GM18517 (cell line): ENCODE results near the gene KRT32.
"Not testable (repeated sequence)": the region's sequence is repeated elsewhere in the genome, so short reads cannot be mapped to it uniquely, and the experiment has no call there.

ENCODE experiments used
- ATAC-seq: cut with Tn5 transposase; IDR thresholded peaks from one replicate; pipeline ENCODE4 v1.9.1; 2021; ENCODE audit warnings: mild to moderate bottlenecking, moderate library complexity; ENCODE audit not compliant: unreplicated experiment

The KRT32 gene

GRCh38 chr17:41433586-41433985 lies 33.6 kb downstream of the KRT32 start:
- no peak for ATAC-seq

DNA sequence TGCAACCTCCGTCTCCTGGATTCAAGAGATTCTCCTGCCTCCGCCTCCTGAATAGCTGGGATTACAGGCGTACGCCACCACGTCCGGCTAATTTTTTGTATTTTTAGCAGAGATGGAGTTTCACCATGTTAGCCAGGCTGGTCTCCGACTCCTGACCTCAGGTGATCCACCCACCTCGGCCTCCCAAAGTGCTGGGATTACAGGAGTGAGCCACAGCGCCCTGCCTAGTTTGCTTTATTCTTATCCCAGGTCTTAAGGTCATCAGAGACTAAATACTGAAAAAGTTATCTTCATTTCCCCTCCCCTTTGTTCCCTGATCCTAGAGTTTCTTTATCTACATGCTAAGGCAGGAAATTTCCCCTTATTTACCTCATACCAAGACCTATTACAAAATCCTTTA lies 36.8 kb downstream of the KRT32 start:
- not testable (repeated sequence) for ATAC-seq

- ATAC-seq: no peak
Measured at GRCh38 chr17:41429667-41430066, 37.5 kb downstream of the KRT32 start.

DNA sequence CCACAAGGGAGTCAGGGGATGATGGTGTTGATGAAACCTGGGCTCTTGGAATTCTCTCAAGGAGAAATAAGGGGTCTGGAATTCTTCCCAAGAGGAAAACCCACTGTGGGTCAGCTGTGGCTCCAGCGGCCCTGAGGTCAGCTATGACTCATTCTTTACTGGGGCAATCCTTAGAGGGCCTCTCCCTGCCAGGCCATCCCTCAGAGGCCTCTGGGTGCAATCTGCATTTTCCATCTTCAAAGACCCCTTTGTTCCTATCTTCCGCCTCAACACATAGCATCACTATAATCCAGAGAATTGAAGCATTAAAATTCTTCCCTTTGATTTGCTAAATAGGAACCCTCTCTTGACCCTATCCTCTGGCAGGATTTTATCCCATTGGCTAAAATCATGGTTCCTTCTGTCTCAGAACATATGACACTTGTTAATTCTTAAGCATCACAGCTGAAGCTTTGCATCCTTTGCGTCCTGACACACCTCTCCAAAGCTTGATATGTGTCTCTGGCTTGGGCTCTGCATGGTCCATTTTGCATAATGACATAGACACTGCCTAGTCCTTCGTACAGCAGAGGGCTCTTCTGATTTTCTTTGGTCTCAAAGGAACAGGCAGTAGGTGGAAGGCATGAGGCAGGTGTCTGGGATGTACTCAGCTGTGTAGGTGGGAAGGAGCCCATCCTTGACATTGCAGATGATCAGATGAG lies 38.4 kb downstream of the KRT32 start:
- no peak for ATAC-seq

GRCh38 chr17:41424111-41424635 lies 43.0 kb downstream of the KRT32 start, which contains the start of gene KRT37:
Gene KRT37 (minus strand): TSS chr17:41424585. CDS start chr17:41424523, 62 bp downstream.
- ATAC-seq: no peak

DNA sequence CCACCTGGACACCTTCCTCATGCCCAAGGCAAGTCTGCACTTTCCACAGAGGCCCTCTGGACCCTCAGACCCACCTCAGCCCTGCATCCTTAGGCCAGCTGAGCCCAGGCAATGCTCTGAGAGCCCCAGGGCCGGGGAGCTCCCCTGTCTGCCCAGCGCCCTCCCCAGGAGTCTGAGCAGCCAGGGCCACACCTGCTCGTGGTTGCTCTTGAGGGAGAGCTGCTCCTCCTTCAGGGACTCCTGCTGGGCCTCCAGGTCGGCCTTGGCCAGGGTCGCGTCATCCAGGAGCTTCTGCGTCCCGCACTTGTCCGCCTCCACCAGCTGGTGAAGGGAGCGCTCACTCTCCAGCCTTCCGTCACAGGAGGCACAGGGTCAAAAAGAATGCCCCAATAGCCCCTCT lies 44.6 kb downstream of the KRT32 start:
- ATAC-seq: not testable (repeated sequence)

DNA sequence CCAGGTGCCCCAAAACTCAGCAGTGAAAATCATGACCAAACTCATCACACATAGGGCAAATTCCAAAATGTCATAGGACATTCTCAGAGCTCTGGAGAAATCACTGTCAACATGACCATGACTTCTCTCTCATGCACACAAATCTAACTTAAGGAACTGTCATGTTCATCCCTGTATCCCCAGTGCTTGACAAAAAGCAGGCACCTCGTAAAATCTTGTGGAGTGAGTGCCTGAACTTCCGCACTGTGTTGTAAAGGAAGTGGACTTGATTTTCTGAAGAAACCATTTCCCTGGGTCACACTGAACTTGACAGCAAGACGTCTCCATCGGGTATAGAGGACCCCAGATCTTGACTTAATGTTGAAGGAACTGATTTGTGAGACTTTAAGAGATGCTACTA lies 45.6 kb downstream of the KRT32 start:
- ATAC-seq: no peak

GRCh38 chr17:41421116-41421515 lies 46.1 kb downstream of the KRT32 start:
- no peak for ATAC-seq

- no peak for ATAC-seq
Measured at GRCh38 chr17:41420134-41420533, 47.1 kb downstream of the KRT32 start.

DNA sequence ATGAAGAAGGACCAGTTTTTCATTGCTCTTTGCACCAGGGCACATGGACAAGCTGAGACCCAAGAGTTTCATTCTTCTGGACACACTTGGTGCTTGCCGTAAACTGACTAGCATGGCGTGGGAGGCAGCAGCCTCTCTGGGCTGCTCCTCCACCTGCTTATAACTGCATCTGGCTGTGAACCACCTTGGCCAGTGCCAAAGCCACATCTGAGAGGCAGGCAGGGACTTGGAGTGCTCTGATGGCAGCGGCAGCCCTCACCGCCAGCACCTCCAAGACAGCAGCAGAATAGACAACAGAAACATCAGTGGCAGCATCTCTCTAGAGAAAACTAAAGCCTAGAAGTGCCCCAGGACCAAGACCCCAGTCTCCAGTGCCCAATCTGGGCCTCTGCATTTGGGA lies 47.5 kb downstream of the KRT32 start:
- no peak for ATAC-seq

DNA sequence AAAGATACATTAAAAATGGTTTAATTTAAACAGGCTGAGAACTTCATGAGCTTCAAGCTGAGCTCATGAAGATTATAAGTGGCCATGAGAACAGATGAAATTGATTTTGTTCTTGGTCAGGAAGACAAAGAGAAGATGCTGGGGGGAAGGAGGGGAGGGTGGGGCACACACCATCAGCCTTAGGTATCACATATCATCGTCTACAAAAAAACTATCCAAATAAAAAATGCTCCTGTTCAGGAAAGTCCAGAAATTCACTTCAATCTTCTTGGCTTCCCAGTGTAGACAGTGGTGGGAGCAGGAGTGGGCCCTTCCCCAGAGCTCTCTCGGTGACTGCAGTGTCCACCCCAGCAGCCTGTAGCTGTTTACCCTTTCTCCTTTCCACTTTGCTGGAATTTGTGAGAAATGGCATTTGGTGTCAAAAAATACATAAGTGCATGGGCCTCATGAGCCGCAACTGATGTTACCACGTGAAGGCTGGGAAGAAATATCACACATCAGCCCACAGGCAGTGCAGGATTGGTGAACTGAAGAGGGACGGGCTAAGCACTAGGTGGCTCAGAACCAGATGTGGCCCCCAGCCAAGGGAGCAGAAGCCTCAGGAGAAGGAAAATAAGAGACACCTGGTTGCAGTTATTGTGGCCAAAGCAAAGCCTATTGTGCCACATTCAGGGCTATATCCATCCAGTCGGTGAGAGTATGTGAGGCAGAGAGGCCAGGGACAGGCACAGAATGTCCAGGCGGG lies 48.9 kb downstream of the KRT32 start:
- no peak for ATAC-seq

- no peak for ATAC-seq
Measured at GRCh38 chr17:41417576-41418015, 49.6 kb downstream of the KRT32 start.

GRCh38 chr17:41417127-41417526 lies 50.1 kb downstream of the KRT32 start:
- no peak for ATAC-seq

GRCh38 chr17:41416479-41416878 lies 50.7 kb downstream of the KRT32 start:
- no peak for ATAC-seq

DNA sequence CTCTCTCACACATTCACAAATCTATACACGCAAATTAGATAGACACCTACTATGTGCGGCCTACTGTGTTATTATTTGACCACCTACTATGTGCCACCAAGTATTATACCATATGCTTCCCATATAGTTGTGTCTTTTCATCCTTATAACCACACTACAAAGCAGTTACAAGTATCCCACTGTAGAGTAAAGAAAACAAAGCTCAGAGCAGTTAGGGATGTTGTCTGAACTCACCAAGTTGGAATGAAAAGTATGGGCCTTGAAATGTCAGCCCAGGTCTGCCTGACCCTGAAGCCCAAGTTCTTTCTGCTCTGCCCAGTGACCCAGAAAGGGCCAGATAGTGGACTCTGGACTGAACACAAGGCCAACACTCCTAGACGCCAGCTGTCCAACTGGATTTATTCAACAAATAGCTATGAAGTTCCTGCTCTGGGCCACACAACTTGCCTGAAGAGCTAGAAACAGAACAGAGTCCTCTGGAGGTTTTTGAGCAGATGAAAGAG lies 51.3 kb downstream of the KRT32 start:
- ATAC-seq: no peak

GRCh38 chr17:41415411-41415810 lies 51.8 kb downstream of the KRT32 start:
- no peak for ATAC-seq

GRCh38 chr17:41413982-41414381 lies 53.2 kb downstream of the KRT32 start:
- ATAC-seq: no peak

- ATAC-seq: no peak
Measured at GRCh38 chr17:41413353-41413957, 53.7 kb downstream of the KRT32 start.

DNA sequence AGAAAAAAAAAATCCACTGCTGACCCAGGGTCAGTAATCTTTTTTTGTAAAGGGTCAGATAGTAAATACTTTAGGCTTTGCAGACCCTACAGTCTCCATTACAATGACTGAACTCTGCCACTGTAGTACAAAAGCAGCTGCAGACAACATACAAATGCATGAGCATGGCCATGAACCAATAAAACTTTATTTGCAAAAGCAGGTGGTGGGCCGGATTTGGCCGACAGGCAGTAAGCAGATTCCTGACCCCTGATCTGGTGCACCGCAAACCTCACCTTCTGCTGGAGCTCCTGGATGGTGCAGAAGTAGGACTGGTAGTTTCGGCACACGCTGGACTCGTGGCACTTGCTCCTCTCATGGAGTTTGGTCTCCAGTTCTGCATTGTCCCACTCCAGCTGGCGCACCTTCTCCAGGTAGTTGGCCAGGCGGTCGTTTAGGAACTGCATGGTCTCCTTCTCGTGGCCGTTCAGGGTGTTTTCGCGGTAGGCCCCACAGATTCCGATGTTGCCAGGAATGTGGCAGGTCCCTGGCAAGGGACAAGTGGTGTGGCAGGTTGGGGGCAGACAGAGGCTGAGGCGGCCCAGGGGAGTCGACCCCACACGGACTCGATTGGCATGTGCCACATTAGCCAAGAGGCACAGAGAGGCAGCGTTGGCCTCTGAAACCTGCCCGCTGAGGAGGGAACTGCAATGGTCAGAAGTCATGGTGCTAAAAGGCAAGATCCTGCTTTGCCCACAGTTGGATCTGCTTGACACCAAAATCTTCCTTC lies 55.9 kb downstream of the KRT32 start:
- no peak for ATAC-seq
